AG10803 (cell line): ENCODE measurements around the gene FXR2.

Experiments used
- DNase-seq: peaks from one replicate; pipeline ENCODE4 v3.0.0; 2010; ENCODE audit warnings: low read depth
- H3K4me3 ChIP-seq: 2 replicates; pipeline ENCODE4 v1.5.1; 2011; ENCODE audit warnings: mild to moderate bottlenecking, low read length, control low read depth
- CTCF ChIP-seq: conservative IDR thresholded peaks from 2 replicates; pipeline ENCODE4 v1.5.1; 2011; ENCODE audit warnings: mild to moderate bottlenecking, low read length, control low read depth, inconsistent platforms

Gene FXR2

GRCh38 chr17:7580604-7581575 is 33.8 kb downstream of the FXR2 start:
- TF ChIP-seq CTCF = no peak
- no peak for DNase-seq
- H3K4me3 ChIP-seq = no peak overlapping the region

DNA sequence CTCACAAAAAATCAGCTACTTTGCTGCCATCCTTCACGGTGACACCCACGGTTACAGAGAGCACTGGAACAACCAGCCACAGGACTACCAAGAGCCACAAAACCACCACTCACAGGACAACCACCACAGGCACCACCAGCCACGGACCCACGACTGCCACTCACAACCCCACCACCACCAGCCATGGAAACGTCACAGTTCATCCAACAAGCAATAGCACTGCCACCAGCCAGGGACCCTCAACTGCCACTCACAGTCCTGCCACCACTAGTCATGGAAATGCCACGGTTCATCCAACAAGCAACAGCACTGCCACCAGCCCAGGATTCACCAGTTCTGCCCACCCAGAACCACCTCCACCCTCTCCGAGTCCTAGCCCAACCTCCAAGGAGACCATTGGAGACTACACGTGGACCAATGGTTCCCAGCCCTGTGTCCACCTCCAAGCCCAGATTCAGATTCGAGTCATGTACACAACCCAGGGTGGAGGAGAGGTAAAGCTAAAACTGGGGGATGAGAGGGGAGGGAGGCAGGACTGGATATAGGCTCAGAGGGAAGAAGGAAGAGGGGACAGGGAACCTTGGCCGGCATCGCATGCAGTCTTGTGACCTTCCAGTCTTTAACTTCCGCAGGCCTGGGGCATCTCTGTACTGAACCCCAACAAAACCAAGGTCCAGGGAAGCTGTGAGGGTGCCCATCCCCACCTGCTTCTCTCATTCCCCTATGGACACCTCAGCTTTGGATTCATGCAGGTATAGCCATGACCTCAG is 34.7 kb downstream of the FXR2 start:
- TF ChIP-seq CTCF = no peak
- H3K4me3 ChIP-seq = peak overlapping the region; percentile 43
- no peak for DNase-seq

DNA sequence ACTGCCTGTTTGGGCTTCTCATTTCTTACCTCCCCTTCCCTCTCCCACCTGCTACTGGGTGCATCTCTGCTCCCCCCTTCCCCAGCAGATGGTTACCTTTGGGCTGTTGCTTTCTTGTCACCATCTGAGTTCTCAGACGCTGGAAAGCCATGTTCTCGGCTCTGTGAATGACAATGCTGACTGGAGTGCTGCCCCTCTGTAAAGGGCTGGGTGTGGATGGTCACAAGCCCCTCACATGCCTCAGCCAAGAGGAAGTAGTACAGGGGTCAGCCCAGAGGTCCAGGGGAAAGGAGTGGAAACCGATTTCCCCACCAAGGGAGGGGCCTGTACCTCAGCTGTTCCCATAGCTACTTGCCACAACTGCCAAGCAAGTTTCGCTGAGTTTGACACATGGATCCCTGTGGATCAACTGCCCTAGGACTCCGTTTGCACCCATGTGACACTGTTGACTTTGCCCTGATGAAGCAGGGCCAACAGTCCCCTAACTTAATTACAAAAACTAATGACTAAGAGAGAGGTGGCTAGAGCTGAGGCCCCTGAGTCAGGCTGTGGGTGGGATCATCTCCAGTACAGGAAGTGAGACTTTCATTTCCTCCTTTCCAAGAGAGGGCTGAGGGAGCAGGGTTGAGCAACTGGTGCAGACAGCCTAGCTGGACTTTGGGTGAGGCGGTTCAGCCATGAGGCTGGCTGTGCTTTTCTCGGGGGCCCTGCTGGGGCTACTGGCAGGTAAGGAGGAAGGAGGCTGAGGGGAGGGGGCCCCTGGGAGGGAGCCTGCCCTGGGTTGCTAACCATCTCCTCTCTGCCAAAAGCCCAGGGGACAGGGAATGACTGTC is 35.5 kb downstream of the FXR2 start, which contains the start of gene CD68:
TSS of gene CD68 (plus strand) at position 638 of the 833 bp plus-strand sequence. CDS start at position 678, 40 bp downstream.
- peak within 1 kb of the TSS; percentile 43 for H3K4me3 ChIP-seq
- peak; percentile 90 for DNase-seq
- TF ChIP-seq CTCF = no peak

GRCh38 chr17:7577327-7578199 is 37.1 kb downstream of the FXR2 start:
- H3K4me3 ChIP-seq = no peak overlapping the region
- no peak for TF ChIP-seq CTCF
- DNase-seq = no peak

DNA sequence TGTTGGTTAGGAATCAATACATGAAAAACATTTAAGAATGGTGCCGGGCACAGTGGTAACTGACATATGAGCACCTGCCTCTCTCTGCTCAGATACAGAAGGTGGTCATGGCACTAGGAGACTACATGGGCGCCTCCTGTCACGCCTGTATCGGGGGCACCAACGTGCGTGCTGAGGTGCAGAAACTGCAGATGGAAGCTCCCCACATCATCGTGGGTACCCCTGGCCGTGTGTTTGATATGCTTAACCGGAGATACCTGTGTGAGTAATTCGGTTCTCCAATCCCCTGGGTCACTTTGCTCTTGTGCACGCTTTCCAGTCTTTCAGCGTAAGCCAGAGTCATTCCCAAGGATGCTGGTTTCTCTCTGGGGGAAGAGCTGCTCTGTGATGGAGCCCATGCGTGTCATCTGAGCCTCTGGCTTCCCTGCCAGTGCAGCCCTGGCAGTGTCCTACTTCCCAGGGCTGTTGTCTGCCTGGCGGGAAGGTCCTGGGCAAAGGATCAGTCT is 38.2 kb downstream of the FXR2 start:
- H3K4me3 ChIP-seq = no peak overlapping the region; the same call in 1 of the 2 replicates
- no peak for DNase-seq
- TF ChIP-seq CTCF = no peak

DNA sequence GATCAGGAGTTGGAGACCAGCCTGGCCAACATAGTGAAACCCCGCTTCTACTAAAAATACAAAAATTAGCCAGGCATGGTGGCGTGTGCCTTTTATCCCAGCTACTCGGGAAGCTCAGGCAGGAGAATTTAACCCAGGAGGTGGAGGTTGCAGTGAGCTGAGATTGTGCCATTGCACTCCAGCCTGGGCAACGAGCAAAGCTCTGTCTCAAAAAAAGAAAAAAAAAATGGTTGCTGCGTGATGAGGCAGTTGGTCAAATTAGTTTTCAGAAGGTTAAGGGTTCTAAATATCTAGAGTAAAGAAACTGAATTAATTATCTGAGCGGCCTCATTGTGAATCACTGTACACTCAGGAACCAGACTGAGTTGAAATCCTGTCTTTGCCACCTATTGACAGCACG is 38.7 kb downstream of the FXR2 start:
- TF ChIP-seq CTCF = no peak
- no peak overlapping the region; the same call in 1 of the 2 replicates for H3K4me3 ChIP-seq
- no peak for DNase-seq
